HCT116 (cell line): ENCODE measurements around the gene CPLX4. TPM values are rescaled to one million over a fixed set of nuclear protein-coding genes. Genes with fewer than 3 reads are reported as not detected.
A peak's percentile ranks its signal among the peaks of the same experiment; 100 is the strongest.

ENCODE experiments used
- ATAC-seq: fragments of 200-7000 bp; cut with Tn5 transposase; 2 replicates; pipeline ENCODE4 v1.9.1; 2020; ENCODE audit warnings: mild to moderate bottlenecking, moderate library complexity
- BruUV-seq: library from RNA; stranded (reverse); fragments of 400-500 nt; replicated peaks from 2 replicates; lab custom pipeline; 2021; lab: Mats Ljungman, UMichigan
- CTCF ChIA-PET: fragments of 300-600 bp; sonication (Branson Sonifier 250); formaldehyde crosslinking; loops from one replicate; lab custom pipeline; 2021; ENCODE audit warnings: antibody characterized with exemption; lab: Charles Lee
- POLR2A ChIA-PET: fragments of 300-600, 350-600 bp; sonication (Branson Sonifier 250); formaldehyde crosslinking; loops from one replicate; lab custom pipeline; 2021; ENCODE audit warnings: antibody characterized with exemption; lab: Charles Lee
- RAD21 ChIA-PET, 2 experiments: fragments of 300-600 bp; sonication (Branson Sonifier 250); formaldehyde crosslinking; loops; one replicate each; lab custom pipeline; 2023; ENCODE audit warnings: low total read pairs in 2 of 2; ENCODE audit not compliant: uncharacterized antibody in 2 of 2, unreplicated experiment in 2 of 2, low non-redundant PET in 1 of 2; lab: Charles Lee
- DNase-seq: peaks from one replicate; pipeline ENCODE4 v3.0.0-alpha.2; 2010; ENCODE audit warnings: low read depth, low spot score
- H2AFZ ChIP-seq: fragments of 200-600 bp; shearing (Covaris generic), sonication (generic); 2 replicates; pipeline ENCODE4 v1.6.1; 2017; ENCODE audit warnings: low read depth, mixed run types, mixed read lengths, antibody characterized with exemption, low read length; ENCODE audit not compliant: poor library complexity, severe bottlenecking
- H3K27ac ChIP-seq: 2 replicates; pipeline ENCODE4 v1.5.1; 2012; ENCODE audit warnings: low read depth, low read length
- H3K27me3 ChIP-seq: fragments of 200-600 bp; sonication (generic); 2 replicates; pipeline ENCODE4 v1.6.1; 2016; ENCODE audit warnings: mixed run types, low read length, mixed read lengths; ENCODE audit not compliant: insufficient read depth
- H3K36me3 ChIP-seq, 2 experiments: fragments of 200-500 bp in 1 of 2; fragments of 200-600 bp in 1 of 2; sonication (Bioruptor generic) in 1 of 2; sonication (generic) in 1 of 2; 2 replicates each; pipeline versions ENCODE4 v1.5.1 to v1.6.1; 2014 to 2016; ENCODE audit warnings: low read length in 2 of 2, inconsistent platforms in 1 of 2, mixed read lengths in 1 of 2, mixed run types in 1 of 2; ENCODE audit not compliant: insufficient read depth in 2 of 2, control insufficient read depth in 1 of 2
- H3K4me1 ChIP-seq, 2 experiments: fragments of 200-600 bp in 1 of 2; sonication (generic) in 1 of 2; 2 replicates each; pipeline versions ENCODE4 v1.5.1 to v1.6.1; 2012 to 2017; ENCODE audit warnings: low read length in 2 of 2, inconsistent platforms in 1 of 2, mild to moderate bottlenecking in 1 of 2, mixed read lengths in 1 of 2, mixed run types in 1 of 2, moderate library complexity in 1 of 2; ENCODE audit not compliant: insufficient read depth in 2 of 2, control insufficient read depth in 1 of 2
- H3K4me2 ChIP-seq: fragments of 200-600 bp; sonication (generic); 2 replicates; pipeline ENCODE4 v1.6.1; 2017; ENCODE audit warnings: mixed run types, low read length, mixed read lengths
- H3K4me3 ChIP-seq, 2 experiments: fragments of 200-600 bp in 1 of 2; sonication (generic) in 1 of 2; replicated peaks in 1 of 2; 2 replicates each; pipeline ENCODE4 v1.5.1; 2011 to 2016; ENCODE audit warnings: low read length in 2 of 2, control low read depth in 1 of 2, low read depth in 1 of 2, mild to moderate bottlenecking in 1 of 2, mixed read lengths in 1 of 2, mixed run types in 1 of 2
- H3K79me2 ChIP-seq: fragments of 200-600 bp; sonication (generic); 2 replicates; pipeline ENCODE4 v1.6.1; 2017; ENCODE audit warnings: mild to moderate bottlenecking, mixed run types, low read length, moderate library complexity, mixed read lengths; ENCODE audit not compliant: insufficient read depth
- H3K9ac ChIP-seq: fragments of 200-600 bp; sonication (generic); 2 replicates; pipeline ENCODE4 v1.6.1; 2016; ENCODE audit warnings: low read length, mixed read lengths
- H3K9me2 ChIP-seq: fragments of 200-600 bp; sonication (generic), shearing (Covaris generic); 2 replicates; pipeline ENCODE4 v1.6.1; 2017; ENCODE audit warnings: mixed run types, mild to moderate bottlenecking, moderate library complexity; ENCODE audit not compliant: insufficient read depth
- H3K9me3 ChIP-seq, 2 experiments: fragments of 200-500 bp in 1 of 2; fragments of 200-600 bp in 1 of 2; sonication (Bioruptor generic) in 1 of 2; sonication (generic) in 1 of 2; 2 replicates each; pipeline ENCODE4 v1.6.1; 2014 to 2017; ENCODE audit warnings: low read length in 2 of 2, mixed read lengths in 2 of 2, inconsistent platforms in 1 of 2, low read depth in 1 of 2, mild to moderate bottlenecking in 1 of 2, mixed run types in 1 of 2, moderate library complexity in 1 of 2; ENCODE audit not compliant: control insufficient read depth in 1 of 2, insufficient read depth in 1 of 2
- H4K20me1 ChIP-seq: fragments of 200-600 bp; sonication (generic), shearing (Covaris generic); 2 replicates; pipeline ENCODE4 v1.6.1; 2017; ENCODE audit warnings: mixed run types, mild to moderate bottlenecking, moderate library complexity; ENCODE audit not compliant: insufficient read depth
- CEBPB ChIP-seq: IDR thresholded peaks from 2 replicates; pipeline ENCODE4 v1.6.1; 2012; ENCODE audit warnings: low read depth
- CTCF ChIP-seq, 3 experiments: fragments of 200-600 bp in 1 of 3; sonication (generic) in 1 of 3; IDR thresholded peaks in 2 of 3; conservative IDR thresholded peaks in 1 of 3; 2 replicates each; pipeline ENCODE4 v1.5.1; 2012 to 2017; ENCODE audit warnings: low read depth in 2 of 3, low read length in 2 of 3, antibody characterized with exemption in 1 of 3, borderline replicate concordance in 1 of 3, control low read depth in 1 of 3, mild to moderate bottlenecking in 1 of 3, mixed read lengths in 1 of 3, mixed run types in 1 of 3, moderate library complexity in 1 of 3; ENCODE audit not compliant: insufficient read depth in 1 of 3
- EZH2 ChIP-seq: fragments of 200-600 bp; sonication (generic); IDR thresholded peaks from 2 replicates; pipeline ENCODE4 v1.6.1; 2017; ENCODE audit warnings: antibody characterized with exemption, mixed run types
- POLR2AphosphoS5 ChIP-seq: IDR thresholded peaks from 2 replicates; pipeline ENCODE4 v1.6.1; 2011; ENCODE audit warnings: mild to moderate bottlenecking, low read depth, low read length, moderate library complexity
- RAD21 ChIP-seq: IDR thresholded peaks from 2 replicates; pipeline ENCODE4 v1.6.1; 2012; ENCODE audit warnings: low read depth, mild to moderate bottlenecking
- SIN3A ChIP-seq: IDR thresholded peaks from 2 replicates; pipeline ENCODE4 v1.6.1; 2012; ENCODE audit warnings: low read depth
- SP1 ChIP-seq: IDR thresholded peaks from 2 replicates; pipeline ENCODE4 v1.6.1; 2012; ENCODE audit warnings: low read depth
- TCF7L2 ChIP-seq: IDR thresholded peaks from 2 replicates; pipeline ENCODE4 v1.7.0; 2011; ENCODE audit warnings: borderline replicate concordance, inconsistent platforms; ENCODE audit not compliant: insufficient read depth, insufficient read length; ENCODE audit errors: extremely low read depth
- YY1 ChIP-seq: IDR thresholded peaks from 2 replicates; pipeline ENCODE4 v1.6.1; 2011; ENCODE audit warnings: low read length, low read depth, moderate library complexity, mild to moderate bottlenecking; ENCODE audit not compliant: insufficient replicate concordance; ENCODE audit errors: extremely low read depth
- ZFX ChIP-seq: fragments of 450-650 bp; IDR thresholded peaks from 2 replicates; pipeline ENCODE4 v1.6.1; 2017
- ZNF274 ChIP-seq: fragments of 200-500 bp; sonication (Bioruptor generic); IDR thresholded peaks from 2 replicates; pipeline ENCODE4 v1.6.1; 2014; ENCODE audit warnings: mild to moderate bottlenecking, low read depth, low read length, inconsistent platforms
- intact Hi-C: fragments of 100-400 bp; cut with micrococcal nuclease; formaldehyde crosslinking; loops from 2 replicates; pipeline ENCODE4 v1.10.0; 2022
- total RNA-seq: library from RNA; stranded (reverse); gene quantifications from one replicate; pipeline ENCODE4 v1.2.1, GENCODE V29; 2021; ENCODE audit not compliant: unreplicated experiment
- TF ChIP-seq, protein P1 (sequence below): IDR thresholded peaks from 2 replicates; pipeline ENCODE4 v1.6.1; 2011; ENCODE audit warnings: mild to moderate bottlenecking, low read length, moderate library complexity; ENCODE audit not compliant: insufficient replicate concordance; ENCODE audit errors: extremely low read depth
- TF ChIP-seq, protein P2 (sequence below): IDR thresholded peaks from 2 replicates; pipeline ENCODE4 v1.6.1; 2012

Gene CPLX4
- total RNA-seq, 1 experiment from 2014 or later, result not detected

DNA sequence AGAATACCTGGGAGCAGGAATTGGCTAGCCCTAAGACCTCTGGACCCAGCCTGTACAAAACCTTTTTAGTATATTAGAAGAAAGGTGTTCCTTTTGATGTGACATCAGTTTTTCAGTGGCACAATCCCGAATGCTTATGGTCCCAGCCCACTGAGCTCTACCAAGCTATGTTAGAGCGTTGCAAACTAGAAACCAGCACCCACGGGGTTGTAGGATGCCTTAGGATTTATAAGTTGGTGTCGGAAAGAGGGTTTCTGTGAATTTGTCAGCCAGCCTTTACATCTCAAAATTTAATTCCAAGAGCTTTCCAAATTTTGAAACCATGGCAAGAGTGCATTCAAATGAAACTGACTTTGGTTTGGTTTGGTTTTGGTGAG is 41.1 kb upstream of the CPLX4 start:
- H3K9me2 ChIP-seq, result no peaks in the 10 kb centered on the region
- DNase-seq (no peak), ATAC-seq (peak; percentile 46)
- peaks cover 4% of the 10 kb centered on the region; the same call in 1 of the 2 replicates for H4K20me1 ChIP-seq
- ChIA-PET POLR2A (interaction anchor here (0.6 to 1.3 kb wide), 7 partner anchors 9 to 926 kb away, joined by 3 to 6 read pairs (median 3); no protein-coding TSS in a partner anchor), CTCF (interaction anchor here (1.0 to 1.8 kb wide), 3 partner anchors 43 to 289 kb away, joined by 3 to 8 read pairs (median 3); no protein-coding TSS in a partner anchor), RAD21 (no interaction called here)
- H3K4me3 ChIP-seq, result peak overlapping the region; percentile 44 to 92
- peak overlapping the region; percentile 87 for H3K4me2 ChIP-seq
- no peaks in the 10 kb centered on the region for H3K9me3 ChIP-seq
- peak overlapping the region; percentile 96 for H2AFZ ChIP-seq
- peak overlapping the region; percentile 57 for H3K9ac ChIP-seq
- no TSS peak for BruUV-seq
- intact Hi-C loops, result loop anchor here (5.0 kb wide), 1 partner anchor 43 kb away; no protein-coding TSS in a partner anchor
- TF ChIP-seq SIN3A (no peak), EZH2 (no peak), TCF7L2 (no peak), YY1 (no peak), RAD21 (no peak), SP1 (no peak)
- TF ChIP-seq, all 23 proteins: peak for 0
- peaks cover 42% of the 10 kb centered on the region for H3K79me2 ChIP-seq
- peaks cover 4 to 19% of the 10 kb centered on the region in 2 experiments; a peak in 2 of 4 replicates for H3K4me1 ChIP-seq
- H3K36me3 ChIP-seq, result peaks cover 14 to 27% of the 10 kb centered on the region in 2 experiments; a peak in 3 of 4 replicates
- no peak overlapping the region for H3K27ac ChIP-seq
- no peaks in the 10 kb centered on the region for H3K27me3 ChIP-seq

DNA sequence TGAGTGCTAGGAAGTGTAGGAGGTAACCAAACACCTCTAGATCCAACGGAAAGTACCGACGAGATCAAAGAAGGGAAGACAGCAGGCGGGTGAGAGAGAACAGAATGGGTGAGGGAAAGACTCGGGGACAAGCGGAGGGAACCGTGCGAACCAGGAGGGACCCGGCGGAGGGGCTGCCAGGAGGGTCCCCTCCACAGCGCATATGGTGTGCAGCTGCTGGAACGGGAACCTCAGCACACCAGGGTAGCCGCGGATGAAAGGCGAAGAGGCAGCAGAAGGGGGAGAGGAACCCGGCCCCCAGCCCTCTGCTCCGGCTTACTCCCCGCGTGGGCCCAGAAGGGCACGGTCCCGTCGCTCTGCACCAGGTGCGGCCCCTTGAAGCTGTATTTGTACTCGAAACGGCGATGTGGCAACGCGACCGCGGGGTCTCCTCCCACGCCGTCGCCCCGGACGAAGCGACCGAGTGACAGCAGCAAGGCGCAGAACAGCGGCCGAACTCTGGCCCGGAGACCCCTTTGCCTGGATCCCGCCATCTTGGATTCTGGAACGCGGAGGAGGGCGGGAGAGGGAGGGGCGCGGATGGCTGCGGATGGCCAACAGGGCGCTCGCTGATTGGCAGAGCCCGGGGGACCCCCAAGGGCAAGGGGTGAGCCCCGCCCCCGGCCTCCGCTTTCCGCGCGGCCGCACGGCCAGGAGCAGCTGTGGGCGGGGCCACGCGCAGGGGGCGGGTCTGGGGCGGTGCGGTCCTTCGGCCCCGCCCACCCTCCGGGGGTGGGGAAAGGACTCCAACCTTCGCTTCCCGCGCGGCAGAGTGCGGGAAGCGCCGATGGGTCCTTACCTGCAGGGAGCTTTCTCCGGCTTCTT is 40.5 kb upstream of the CPLX4 start, which contains the start of gene LMAN1:
TSS of gene LMAN1 (minus strand) at position 554 of the 864 bp plus-strand sequence. CDS start at position 533, 21 bp downstream.
- RAD21 ChIA-PET, result no interaction called here
- H3K27ac ChIP-seq, result peak within 1 kb of the TSS; percentile 89
- ATAC-seq (peak; percentile 97), DNase-seq (peak; percentile 79)
- H4K20me1 ChIP-seq, result peaks cover 4% of the 10 kb centered on the region; the same call in 1 of the 2 replicates
- H3K4me3 ChIP-seq, result peak within 1 kb of the TSS; percentile 92 to 94
- CTCF ChIA-PET, result interaction anchor here (1.0 to 1.8 kb wide), 3 partner anchors 43 to 288 kb away, joined by 3 to 8 read pairs (median 3); no protein-coding TSS in a partner anchor
- no TSS peak for BruUV-seq
- POLR2A ChIA-PET, result interaction anchor here (0.6 to 1.3 kb wide), 7 partner anchors 9 to 925 kb away, joined by 3 to 6 read pairs (median 3); no protein-coding TSS in a partner anchor
- no peaks in the 10 kb centered on the region for H3K27me3 ChIP-seq
- H3K4me2 ChIP-seq, result peak within 1 kb of the TSS; percentile 87
- no peaks in the 10 kb centered on the region for H3K9me3 ChIP-seq
- peaks cover 42% of the 10 kb centered on the region for H3K79me2 ChIP-seq
- no peaks in the 10 kb centered on the region for H3K9me2 ChIP-seq
- intact Hi-C loops, result loop anchor here (5.0 kb wide), 1 partner anchor 43 kb away; no protein-coding TSS in a partner anchor
- peak within 1 kb of the TSS; percentile 96 for H2AFZ ChIP-seq
- H3K4me1 ChIP-seq, result peaks cover 4 to 19% of the 10 kb centered on the region in 2 experiments; a peak in 2 of 4 replicates
- peak within 1 kb of the TSS; percentile 95 for H3K9ac ChIP-seq
- peaks cover 20 to 27% of the 10 kb centered on the region in 2 experiments; a peak in 3 of 4 replicates for H3K36me3 ChIP-seq
- TF ChIP-seq CTCF (IDR thresholded peaks at IDR 0.05 in 2 of 3, conservative IDR thresholded peaks at IDR 0.05 in 1 of 3; ENCODE audit: borderline replicate concordance in 1 of 3, insufficient read depth in 1 of 3, low read depth in 2 of 3, low read length in 2 of 3) (no peak), CEBPB (no peak), ZFX (peak; percentile 75), POLR2AphosphoS5 (peak; percentile 91), ZNF274 (no peak)
- TF ChIP-seq, protein P1, sequence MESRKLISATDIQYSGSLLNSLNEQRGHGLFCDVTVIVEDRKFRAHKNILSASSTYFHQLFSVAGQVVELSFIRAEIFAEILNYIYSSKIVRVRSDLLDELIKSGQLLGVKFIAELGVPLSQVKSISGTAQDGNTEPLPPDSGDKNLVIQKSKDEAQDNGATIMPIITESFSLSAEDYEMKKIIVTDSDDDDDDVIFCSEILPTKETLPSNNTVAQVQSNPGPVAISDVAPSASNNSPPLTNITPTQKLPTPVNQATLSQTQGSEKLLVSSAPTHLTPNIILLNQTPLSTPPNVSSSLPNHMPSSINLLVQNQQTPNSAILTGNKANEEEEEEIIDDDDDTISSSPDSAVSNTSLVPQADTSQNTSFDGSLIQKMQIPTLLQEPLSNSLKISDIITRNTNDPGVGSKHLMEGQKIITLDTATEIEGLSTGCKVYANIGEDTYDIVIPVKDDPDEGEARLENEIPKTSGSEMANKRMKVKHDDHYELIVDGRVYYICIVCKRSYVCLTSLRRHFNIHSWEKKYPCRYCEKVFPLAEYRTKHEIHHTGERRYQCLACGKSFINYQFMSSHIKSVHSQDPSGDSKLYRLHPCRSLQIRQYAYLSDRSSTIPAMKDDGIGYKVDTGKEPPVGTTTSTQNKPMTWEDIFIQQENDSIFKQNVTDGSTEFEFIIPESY, result no peak
- TF ChIP-seq, protein P2, sequence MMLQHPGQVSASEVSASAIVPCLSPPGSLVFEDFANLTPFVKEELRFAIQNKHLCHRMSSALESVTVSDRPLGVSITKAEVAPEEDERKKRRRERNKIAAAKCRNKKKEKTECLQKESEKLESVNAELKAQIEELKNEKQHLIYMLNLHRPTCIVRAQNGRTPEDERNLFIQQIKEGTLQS, result no peak
